Hindlimb muscle (tissue), 1 donor: ENCODE results near the gene ZNF761. TPM values are rescaled to one million over a fixed set of nuclear protein-coding genes. Genes with fewer than 3 reads are reported as not detected.
"Not testable (repeated sequence)": the region's sequence is repeated elsewhere in the genome, so short reads cannot be mapped to it uniquely, and the experiment has no call there.

ENCODE experiments used
- DNase-seq: peaks from one replicate; pipeline ENCODE4 v3.0.0-alpha.2; 2013
- polyA plus RNA-seq: library from polyadenylated mRNA; unstranded; fragments of 120-200 nt; gene quantifications from one replicate; pipeline ENCODE4 v1.2.1, GENCODE V29; 2013; ENCODE audit not compliant: insufficient read length

The ZNF761 gene
- polyA plus RNA-seq, 1 donor, result 7.8 TPM

GRCh38 chr19:53460131-53460721, 28.4 kb downstream of the ZNF761 start:
- DNase-seq, result not testable (repeated sequence)

GRCh38 chr19:53461866-53462265, 30.1 kb downstream of the ZNF761 start:
- DNase-seq, result no peak

GRCh38 chr19:53462861-53463260, 31.1 kb downstream of the ZNF761 start:
- DNase-seq, result no peak

GRCh38 chr19:53463263-53463662, 31.5 kb downstream of the ZNF761 start:
- no peak for DNase-seq

GRCh38 chr19:53466726-53467484, 35.1 kb downstream of the ZNF761 start:
- DNase-seq, result no peak

- peak; percentile 88 for DNase-seq
Measured at GRCh38 chr19:53467485-53468262, 35.9 kb downstream of the ZNF761 start, which contains the start of gene ZNF813. ZNF813 (plus strand) TSS chr19:53467733; CDS start chr19:53483823, 16,090 bp downstream.

GRCh38 chr19:53468628-53469027, 36.8 kb downstream of the ZNF761 start:
- DNase-seq, result not testable (repeated sequence)

- DNase-seq, result no peak
Measured at GRCh38 chr19:53471916-53472315, 40.1 kb downstream of the ZNF761 start.

GRCh38 chr19:53474832-53475231, 43.0 kb downstream of the ZNF761 start:
- not testable (repeated sequence) for DNase-seq

- DNase-seq, result not testable (repeated sequence)
Measured at GRCh38 chr19:53475470-53475869, 43.7 kb downstream of the ZNF761 start.

GRCh38 chr19:53483751-53484150, 52.0 kb downstream of the ZNF761 start:
- not testable (repeated sequence) for DNase-seq

GRCh38 chr19:53485046-53486004, 53.5 kb downstream of the ZNF761 start:
- DNase-seq, result no peak

GRCh38 chr19:53492153-53492552, 60.4 kb downstream of the ZNF761 start:
- no peak for DNase-seq

- DNase-seq, result not testable (repeated sequence)
Measured at GRCh38 chr19:53497311-53498023, 65.7 kb downstream of the ZNF761 start.

- not testable (repeated sequence) for DNase-seq
Measured at GRCh38 chr19:53498024-53498395, 66.2 kb downstream of the ZNF761 start.

GRCh38 chr19:53503151-53503550, 71.4 kb downstream of the ZNF761 start:
- DNase-seq, result not testable (repeated sequence)

- DNase-seq, result not testable (repeated sequence)
Measured at GRCh38 chr19:53503671-53504364, 72.0 kb downstream of the ZNF761 start.

- not testable (repeated sequence) for DNase-seq
Measured at GRCh38 chr19:53504365-53504703, 72.5 kb downstream of the ZNF761 start.

- no peak for DNase-seq
Measured at GRCh38 chr19:53504885-53505284, 73.1 kb downstream of the ZNF761 start.

- DNase-seq, result no peak
Measured at GRCh38 chr19:53506728-53507127, 74.9 kb downstream of the ZNF761 start.
